Mucosa of stomach (tissue), 1 donor: ENCODE results near the gene JARID2.

Experiments used
- H3K27me3 ChIP-seq: one replicate; pipeline ENCODE4 v1.7.0; 2013; ENCODE audit warnings: mild to moderate bottlenecking, low read length; ENCODE audit not compliant: control insufficient read depth, insufficient read depth
- H3K36me3 ChIP-seq: one replicate; pipeline ENCODE4 v1.7.0; 2013; ENCODE audit warnings: low read length; ENCODE audit not compliant: control insufficient read depth, insufficient read depth
- H3K4me1 ChIP-seq: one replicate; pipeline ENCODE4 v1.7.0; 2013; ENCODE audit warnings: mild to moderate bottlenecking, low read length; ENCODE audit not compliant: control insufficient read depth, insufficient read depth
- H3K4me3 ChIP-seq: one replicate; pipeline ENCODE4 v1.7.0; 2013; ENCODE audit warnings: low read length
- H3K9ac ChIP-seq: one replicate; pipeline ENCODE4 v1.7.0; 2013; ENCODE audit warnings: mild to moderate bottlenecking, low read length, moderate library complexity
- H3K9me3 ChIP-seq: one replicate; pipeline ENCODE4 v1.7.0; 2013; ENCODE audit warnings: mild to moderate bottlenecking, low read length, moderate library complexity; ENCODE audit not compliant: control insufficient read depth
- donor health status: Pancreatic carcinoma.

The JARID2 gene

DNA sequence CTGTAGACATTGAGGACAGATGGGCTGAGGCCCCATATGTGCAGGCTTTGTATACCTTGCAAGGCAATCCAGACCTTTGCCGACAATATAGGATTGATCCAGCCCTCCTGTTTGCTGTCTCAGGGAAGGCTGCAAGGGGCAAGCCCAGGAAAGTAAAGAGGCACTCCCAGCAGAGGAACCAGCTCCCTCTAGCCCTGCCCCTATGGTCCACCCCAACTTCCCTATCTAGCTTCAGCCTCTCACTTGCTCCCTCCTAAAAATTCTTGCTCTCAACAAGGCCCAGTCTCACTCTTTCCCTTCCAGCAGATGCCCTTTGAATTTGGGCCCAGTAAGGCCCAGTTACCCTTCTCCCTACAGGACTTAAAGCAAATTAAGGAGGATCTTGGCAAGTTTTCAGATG lies 92.6 kb downstream of the JARID2 start:
- no peaks in the 10 kb centered on the region for H3K27me3 ChIP-seq
- H3K9me3 ChIP-seq, result no peaks in the 10 kb centered on the region
- peaks cover 38% of the 10 kb centered on the region for H3K4me1 ChIP-seq
- H3K9ac ChIP-seq, result no peak overlapping the region
- no peak overlapping the region for H3K4me3 ChIP-seq
- no peaks in the 10 kb centered on the region for H3K36me3 ChIP-seq

DNA sequence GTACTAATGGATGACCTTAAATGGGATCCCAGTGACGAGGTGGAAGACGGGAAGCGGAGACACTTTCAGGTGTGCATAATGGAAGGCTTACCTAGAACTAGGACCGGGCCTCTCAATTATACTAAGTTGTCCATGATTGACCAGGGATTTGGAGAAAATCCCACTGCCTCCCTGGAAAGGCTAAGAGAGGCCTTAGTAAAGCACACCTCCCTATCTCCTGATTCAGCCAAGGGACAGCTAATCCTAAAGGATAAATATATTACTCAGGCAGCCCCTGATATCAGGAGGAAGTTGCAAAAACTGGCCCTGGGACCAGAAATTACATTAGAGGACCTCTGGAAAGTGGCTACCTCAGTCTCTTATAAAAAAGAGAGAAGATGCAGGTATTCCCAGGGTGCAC lies 93.2 kb downstream of the JARID2 start:
- Histone ChIP-seq H3K9me3 (no peaks in the 10 kb centered on the region), H3K27me3 (no peaks in the 10 kb centered on the region), H3K9ac (no peak overlapping the region), H3K36me3 (no peaks in the 10 kb centered on the region), H3K4me1 (peaks cover 38% of the 10 kb centered on the region), H3K4me3 (no peak overlapping the region)

DNA sequence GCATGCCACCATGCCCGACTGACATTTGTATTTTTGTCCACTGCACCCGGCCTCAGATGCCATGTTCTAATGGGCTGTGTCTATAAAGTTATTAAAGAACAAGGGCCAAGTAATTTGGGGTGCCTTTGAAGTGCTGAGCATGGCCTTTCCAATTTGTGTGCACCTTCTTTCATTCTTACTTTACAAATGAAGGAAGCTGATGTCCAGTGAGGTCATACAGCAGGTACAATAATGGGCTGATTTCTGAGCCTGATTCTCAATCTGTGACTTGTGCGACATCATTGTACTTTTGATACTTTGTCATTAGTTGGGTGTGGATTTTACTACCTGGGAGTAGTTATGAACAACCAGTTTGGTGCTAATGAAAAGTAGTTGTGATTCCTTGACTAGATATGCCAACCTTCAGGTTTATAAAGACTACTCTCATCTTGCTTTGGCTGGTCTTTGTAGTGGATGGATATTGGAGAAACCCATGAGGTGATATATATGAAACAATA lies 94.3 kb downstream of the JARID2 start:
- Histone ChIP-seq H3K4me3 (no peak overlapping the region), H3K4me1 (peaks cover 38% of the 10 kb centered on the region), H3K27me3 (no peaks in the 10 kb centered on the region), H3K36me3 (no peaks in the 10 kb centered on the region), H3K9ac (no peak overlapping the region), H3K9me3 (no peaks in the 10 kb centered on the region)

DNA sequence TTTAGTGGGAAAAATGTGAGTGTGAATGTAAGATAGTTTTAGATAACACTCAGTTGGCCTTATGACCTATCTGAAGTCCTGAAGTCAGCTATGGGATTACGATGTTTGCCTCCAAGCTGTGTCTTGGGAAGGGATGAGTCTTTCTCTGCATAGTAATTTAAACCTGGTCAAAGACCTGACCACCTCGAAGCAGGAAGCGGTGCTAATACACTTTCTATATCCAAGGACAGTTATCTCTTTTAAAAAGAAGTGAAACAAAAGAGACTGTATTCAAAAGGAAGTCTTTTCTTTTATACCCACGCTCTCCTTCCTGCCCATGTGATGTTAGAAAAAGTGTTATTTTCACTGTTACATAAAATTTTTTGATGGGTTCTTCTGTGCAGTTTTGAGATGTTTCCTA lies 94.9 kb downstream of the JARID2 start:
- peaks cover 38% of the 10 kb centered on the region for H3K4me1 ChIP-seq
- no peaks in the 10 kb centered on the region for H3K9me3 ChIP-seq
- H3K9ac ChIP-seq, result no peak overlapping the region
- no peaks in the 10 kb centered on the region for H3K27me3 ChIP-seq
- H3K4me3 ChIP-seq, result no peak overlapping the region
- H3K36me3 ChIP-seq, result no peaks in the 10 kb centered on the region

DNA sequence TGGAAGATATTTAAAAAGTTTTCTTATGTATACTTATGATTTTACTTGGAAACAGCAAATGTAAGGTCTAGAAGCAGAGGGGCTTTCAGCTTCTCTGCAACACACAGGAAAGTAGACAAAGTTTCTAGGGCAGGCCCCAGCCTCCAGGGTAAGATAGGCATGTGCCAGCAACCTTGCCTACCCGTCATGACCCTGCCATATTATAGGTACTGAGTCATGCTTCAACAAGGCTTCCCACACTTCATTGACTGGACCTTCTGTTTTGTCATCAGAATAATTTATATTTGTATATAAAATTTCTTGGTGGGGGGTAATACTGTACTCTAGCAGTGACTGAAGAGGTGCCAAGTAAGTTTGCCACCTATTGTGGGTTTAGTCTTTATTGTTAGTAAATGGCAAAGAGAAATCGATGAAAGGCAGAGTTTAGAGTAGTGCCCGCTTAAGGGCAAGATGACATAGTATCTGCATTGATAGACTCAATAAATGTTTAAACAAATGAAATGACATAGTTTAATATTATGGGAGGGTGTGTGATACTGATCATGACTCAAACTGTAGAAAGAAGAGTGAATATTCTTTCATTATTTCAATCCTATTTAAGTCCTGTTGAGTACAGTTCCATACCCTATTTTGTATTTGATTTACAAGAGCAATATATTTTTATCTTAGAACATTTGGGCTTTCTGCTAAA lies 95.6 kb downstream of the JARID2 start:
- H3K4me3 ChIP-seq, result no peak overlapping the region
- H3K4me1 ChIP-seq, result peaks cover 38% of the 10 kb centered on the region
- no peak overlapping the region for H3K9ac ChIP-seq
- no peaks in the 10 kb centered on the region for H3K27me3 ChIP-seq
- H3K9me3 ChIP-seq, result no peaks in the 10 kb centered on the region
- H3K36me3 ChIP-seq, result no peaks in the 10 kb centered on the region

DNA sequence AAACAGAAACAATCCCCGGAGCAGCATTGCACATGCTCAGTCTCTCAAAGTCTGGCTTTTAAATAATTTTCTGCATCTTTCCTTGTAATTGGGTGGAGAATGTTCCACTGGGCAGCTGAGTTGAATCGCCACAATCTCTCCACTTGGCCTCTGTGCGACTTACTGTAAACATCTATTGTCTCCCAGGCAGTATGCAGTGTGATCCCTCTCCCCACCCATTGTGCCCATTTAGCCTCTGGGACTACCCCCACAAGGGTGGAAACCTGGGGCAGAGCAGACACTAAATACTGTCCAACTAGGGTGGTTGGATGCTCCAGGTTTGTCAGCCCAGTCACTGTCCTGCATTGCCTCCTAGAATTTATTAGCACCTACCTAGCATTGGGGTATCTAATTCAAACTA lies 96.2 kb downstream of the JARID2 start:
- H3K4me1 ChIP-seq, result peaks cover 35% of the 10 kb centered on the region
- H3K9ac ChIP-seq, result no peak overlapping the region
- no peaks in the 10 kb centered on the region for H3K27me3 ChIP-seq
- no peaks in the 10 kb centered on the region for H3K9me3 ChIP-seq
- H3K4me3 ChIP-seq, result no peak overlapping the region
- H3K36me3 ChIP-seq, result no peaks in the 10 kb centered on the region

DNA sequence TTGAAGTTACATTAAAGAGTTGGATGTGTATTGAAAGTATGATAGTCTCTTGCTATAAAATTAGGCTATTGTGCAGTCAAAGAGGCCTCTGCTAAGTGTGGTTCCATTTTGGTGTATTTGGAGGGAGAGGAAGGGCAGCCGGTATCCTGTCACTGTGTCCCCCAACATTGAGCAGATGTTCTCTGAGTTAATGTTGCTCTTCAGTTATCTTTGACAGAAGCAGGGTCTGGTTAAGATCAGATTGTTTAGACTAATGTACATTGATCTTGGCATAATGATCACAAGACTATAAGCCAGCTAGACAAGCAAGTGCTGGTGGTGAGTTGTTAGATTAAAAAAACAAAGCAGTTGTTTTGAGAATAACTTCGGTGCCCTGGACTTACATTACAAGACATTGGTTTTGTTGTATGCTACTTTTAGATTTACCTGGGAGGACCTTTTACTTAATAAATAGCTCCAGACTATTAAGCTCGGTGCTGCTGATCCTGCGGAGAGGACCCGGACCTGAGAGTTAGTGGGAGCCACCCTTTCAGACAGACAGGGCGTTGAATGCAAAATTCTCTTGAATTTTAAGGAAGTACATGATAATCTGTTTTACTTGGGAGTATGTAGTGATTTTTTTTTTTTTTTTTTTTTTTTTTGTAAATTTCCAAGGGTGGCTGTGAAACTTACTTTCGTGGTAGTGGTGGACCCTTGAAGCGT lies 97.8 kb downstream of the JARID2 start:
- peaks cover 19% of the 10 kb centered on the region for H3K4me1 ChIP-seq
- H3K4me3 ChIP-seq, result no peak overlapping the region
- no peak overlapping the region for H3K9ac ChIP-seq
- no peaks in the 10 kb centered on the region for H3K9me3 ChIP-seq
- no peaks in the 10 kb centered on the region for H3K36me3 ChIP-seq
- no peaks in the 10 kb centered on the region for H3K27me3 ChIP-seq

DNA sequence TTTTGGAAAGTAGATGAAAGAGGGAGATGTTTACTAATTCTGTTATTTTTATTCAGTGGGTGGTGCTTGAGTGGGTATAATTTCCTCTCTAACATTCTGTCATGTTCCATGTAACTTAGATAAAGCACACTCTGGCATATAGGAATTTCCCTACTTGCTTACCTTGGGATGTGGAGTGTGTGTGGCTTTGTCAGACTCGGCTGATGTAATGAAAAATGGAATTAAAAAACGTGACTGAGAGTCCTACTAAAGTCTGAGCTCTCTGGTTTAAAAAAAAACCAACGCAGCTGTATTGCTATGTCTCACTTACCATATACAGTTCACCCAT lies 98.3 kb downstream of the JARID2 start:
- Histone ChIP-seq H3K27me3 (no peaks in the 10 kb centered on the region), H3K4me3 (no peak overlapping the region), H3K9ac (no peak overlapping the region), H3K4me1 (peaks cover 14% of the 10 kb centered on the region), H3K36me3 (no peaks in the 10 kb centered on the region), H3K9me3 (no peaks in the 10 kb centered on the region)

DNA sequence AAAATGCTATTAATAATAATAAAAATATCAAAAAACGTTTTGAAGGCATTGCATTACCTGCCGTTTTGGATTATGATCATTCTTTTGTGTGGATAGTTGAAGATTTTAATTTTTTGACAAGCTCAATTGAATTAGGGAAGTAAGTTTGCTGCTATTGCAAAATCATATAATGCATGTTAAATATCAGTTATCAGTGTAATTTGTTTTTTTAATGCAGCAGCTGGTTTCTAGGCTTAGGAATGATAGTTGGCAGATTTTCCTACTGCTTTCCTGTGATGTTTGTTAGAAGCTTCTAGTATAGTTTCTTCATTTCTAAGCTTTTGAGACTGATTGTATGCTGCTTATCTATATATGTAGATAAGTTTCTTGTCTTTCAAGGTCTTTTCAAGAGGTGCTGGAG lies 99.0 kb downstream of the JARID2 start:
- Histone ChIP-seq H3K36me3 (no peaks in the 10 kb centered on the region), H3K9me3 (no peaks in the 10 kb centered on the region), H3K27me3 (no peaks in the 10 kb centered on the region), H3K9ac (no peak overlapping the region), H3K4me3 (no peak overlapping the region), H3K4me1 (peaks cover 12% of the 10 kb centered on the region)

DNA sequence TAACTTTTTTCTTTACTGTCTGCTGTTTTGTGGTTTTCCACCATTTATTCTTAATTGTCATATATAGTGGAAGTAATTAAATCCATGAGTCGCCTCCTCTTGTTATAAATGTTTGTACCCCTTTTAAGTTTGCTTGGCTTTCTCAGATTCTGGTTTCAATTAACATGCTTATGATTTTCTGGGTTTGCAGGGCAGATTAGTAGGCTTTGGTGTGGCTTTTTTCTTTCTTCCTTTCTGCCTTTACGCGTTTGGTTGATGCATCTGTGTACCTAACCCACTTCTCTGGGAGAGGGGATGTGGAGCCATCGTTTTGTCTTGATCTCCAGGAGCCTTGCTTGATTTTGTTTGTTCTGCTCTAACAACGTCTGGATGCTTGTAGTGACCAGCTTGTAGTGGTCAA lies 100.4 kb downstream of the JARID2 start:
- no peaks in the 10 kb centered on the region for H3K4me1 ChIP-seq
- no peak overlapping the region for H3K9ac ChIP-seq
- H3K4me3 ChIP-seq, result no peak overlapping the region
- H3K27me3 ChIP-seq, result no peaks in the 10 kb centered on the region
- no peaks in the 10 kb centered on the region for H3K9me3 ChIP-seq
- no peaks in the 10 kb centered on the region for H3K36me3 ChIP-seq

DNA sequence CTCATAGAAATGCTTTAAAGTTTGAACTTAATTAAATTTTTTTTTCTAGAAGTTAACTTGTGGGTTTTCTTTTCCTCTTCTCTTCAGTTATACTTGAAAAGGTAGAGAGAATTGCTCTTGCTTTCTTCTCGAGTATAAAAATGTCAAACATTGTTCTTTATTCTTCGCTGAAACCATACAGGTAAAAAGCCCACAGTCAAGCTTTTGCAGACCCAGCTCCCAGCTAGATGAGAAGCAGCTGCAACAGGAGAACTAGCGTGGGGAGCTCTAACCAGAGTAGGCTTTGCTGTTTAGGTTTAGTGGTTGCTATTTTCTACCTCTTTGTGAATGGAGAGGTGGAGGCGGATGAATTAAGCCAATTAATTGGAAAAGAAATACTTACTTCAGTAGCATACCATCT lies 102.7 kb downstream of the JARID2 start:
- H3K36me3 ChIP-seq, result no peaks in the 10 kb centered on the region
- no peaks in the 10 kb centered on the region for H3K27me3 ChIP-seq
- H3K4me1 ChIP-seq, result peaks cover 5% of the 10 kb centered on the region
- no peak overlapping the region for H3K4me3 ChIP-seq
- H3K9ac ChIP-seq, result no peak overlapping the region
- H3K9me3 ChIP-seq, result no peaks in the 10 kb centered on the region

DNA sequence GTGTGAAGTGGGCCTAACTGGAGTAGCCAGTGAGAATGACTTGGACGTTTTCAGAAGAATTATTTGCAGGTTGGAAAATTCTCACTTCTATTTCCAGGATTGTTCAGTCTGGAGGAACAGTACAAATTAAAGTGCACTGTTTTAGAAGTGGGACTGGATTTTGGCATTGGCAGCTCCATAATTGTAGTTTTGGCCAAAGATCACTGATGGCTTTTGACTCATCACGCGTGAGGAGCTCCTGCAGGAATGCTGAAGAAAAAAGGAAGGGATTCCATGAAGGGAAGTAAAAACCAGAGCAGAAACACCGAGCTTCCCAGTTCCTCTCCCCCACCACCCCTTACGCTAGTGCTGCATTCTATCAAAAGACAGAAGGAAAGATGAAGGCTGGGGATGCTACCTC lies 103.5 kb downstream of the JARID2 start:
- H3K9me3 ChIP-seq, result no peaks in the 10 kb centered on the region
- peaks cover 11% of the 10 kb centered on the region for H3K4me1 ChIP-seq
- no peaks in the 10 kb centered on the region for H3K36me3 ChIP-seq
- no peak overlapping the region for H3K4me3 ChIP-seq
- H3K27me3 ChIP-seq, result no peaks in the 10 kb centered on the region
- no peak overlapping the region for H3K9ac ChIP-seq
